OCI-LY7 (cell line): ENCODE data around the gene JMY.

Source experiments
- CTCF ChIP-seq: fragments of 200-600 bp; sonication (generic); conservative IDR thresholded peaks from 2 replicates; pipeline ENCODE4 v1.5.1; 2014; ENCODE audit warnings: mild to moderate bottlenecking, antibody characterized with exemption, low read length, moderate library complexity, mixed read lengths
- EZH2phosphoT487 ChIP-seq: fragments of 200-600 bp; sonication (generic); IDR thresholded peaks from 2 replicates; pipeline ENCODE4 v1.6.1; 2018; ENCODE audit warnings: low read depth, borderline replicate concordance, mild to moderate bottlenecking, mixed run types, antibody characterized with exemption, low read length, moderate library complexity, mixed read lengths

DNA sequence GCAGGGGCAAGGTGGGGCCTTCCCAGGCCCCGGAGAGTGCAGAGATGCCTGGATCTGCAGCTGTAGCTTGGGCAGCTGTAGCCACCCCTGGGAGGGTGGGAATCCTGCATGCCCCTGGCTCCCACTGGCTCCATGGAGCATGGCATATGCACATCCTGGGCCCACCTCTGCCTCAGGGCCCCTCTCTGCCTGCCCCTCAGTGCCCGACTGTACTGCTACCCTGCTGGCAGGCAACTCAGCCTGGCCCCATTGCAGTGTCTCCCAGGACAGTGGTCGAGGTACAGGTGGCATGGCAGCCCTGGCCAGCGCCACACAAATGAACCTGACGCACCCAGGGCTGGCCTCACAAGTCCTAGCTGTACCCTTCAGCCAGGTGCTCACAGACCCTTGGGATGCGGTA, 23.9 kb downstream of the JMY start:
- no peak for TF ChIP-seq CTCF
- no peak for TF ChIP-seq EZH2phosphoT487
